HAP-1 (cell line): ENCODE data around the gene KIF27.
A peak's percentile ranks its signal among the peaks of the same experiment; 100 is the strongest.
"Not testable (repeated sequence)": the region's sequence is repeated elsewhere in the genome, so short reads cannot be mapped to it uniquely, and the experiment has no call there.

Source experiments
- DNase-seq, 2 experiments: peaks; one replicate each; pipeline ENCODE4 v3.0.0-alpha.2; 2016 to 2020; ENCODE audit warnings: low spot score in 2 of 2
- H3K27me3 ChIP-seq: fragments of 250-450 bp; sonication (Bioruptor Pico); 2 replicates; pipeline ENCODE4 v1.5.1; 2020; ENCODE audit warnings: low read depth, mild to moderate bottlenecking, moderate library complexity
- H3K36me3 ChIP-seq: fragments of 250-450 bp; sonication (Bioruptor Pico); replicated peaks from 2 replicates; pipeline ENCODE4 v1.5.1; 2020; ENCODE audit warnings: mild to moderate bottlenecking
- H3K4me1 ChIP-seq: fragments of 250-450 bp; sonication (Bioruptor Pico); 2 replicates; pipeline ENCODE4 v1.5.1; 2020; ENCODE audit warnings: mild to moderate bottlenecking
- H3K4me3 ChIP-seq: fragments of 250-450 bp; sonication (Bioruptor Pico); 2 replicates; pipeline ENCODE4 v1.5.1; 2020; ENCODE audit warnings: mild to moderate bottlenecking, moderate library complexity
- H3K9me3 ChIP-seq: fragments of 250-450 bp; sonication (Bioruptor Pico); 2 replicates; pipeline ENCODE4 v1.5.1; 2020; ENCODE audit warnings: mild to moderate bottlenecking, moderate library complexity
- in situ Hi-C: fragments of 300-500 bp; cut with MboI; formaldehyde crosslinking; loops from 3 replicates; pipeline ENCODE4 v1.14.3; 2020; ENCODE audit warnings: low sequenced_read_pairs, inconsistent platforms, mixed read lengths

The KIF27 gene

DNA sequence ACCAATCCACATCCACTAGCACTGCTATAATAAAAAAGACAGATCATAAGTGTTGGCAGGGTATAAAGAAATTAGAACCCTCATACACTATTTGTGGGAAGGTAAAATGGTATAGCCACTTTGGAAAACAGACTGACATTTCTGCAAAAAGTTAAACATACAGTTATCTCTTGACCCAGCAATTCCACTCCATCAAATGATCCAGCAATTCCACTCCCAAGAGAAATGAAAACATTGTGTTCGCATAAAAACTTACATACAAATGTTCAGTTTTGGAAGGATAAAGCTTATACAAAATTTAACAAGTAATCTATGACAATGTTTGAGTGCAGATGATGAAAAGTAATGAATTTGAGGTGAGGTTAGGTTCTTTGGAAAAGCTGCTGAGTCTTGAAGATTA lies 2.1 kb downstream of the KIF27 start:
- in situ Hi-C loops: loop anchor here (25.0 kb wide), 3 partner anchors 282 to 707 kb away; no protein-coding TSS in a partner anchor
- no peak overlapping the region for H3K4me3 ChIP-seq
- DNase-seq: no peak
- H3K4me1 ChIP-seq: peaks cover 8% of the 10 kb centered on the region
- no peaks in the 10 kb centered on the region for H3K36me3 ChIP-seq
- no peaks in the 10 kb centered on the region for H3K9me3 ChIP-seq
- no peaks in the 10 kb centered on the region for H3K27me3 ChIP-seq

DNA sequence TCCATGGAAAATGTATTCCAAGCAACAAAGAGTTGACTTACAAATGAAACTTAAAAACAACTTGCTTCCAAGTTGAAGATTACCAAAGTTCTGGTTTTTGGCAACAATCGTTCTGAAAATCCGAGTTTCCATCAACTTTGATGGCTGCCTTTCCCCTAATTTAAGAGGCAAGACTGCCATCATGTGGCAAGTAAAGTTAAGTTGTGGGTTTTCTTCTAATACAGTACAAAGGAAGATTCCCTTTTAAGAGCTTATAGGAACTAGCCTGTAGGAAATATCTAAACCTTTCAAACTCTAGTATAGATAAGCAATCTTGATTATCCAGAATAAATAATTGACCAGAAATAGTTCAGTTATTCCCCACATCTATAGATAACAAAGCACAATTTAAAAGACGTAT lies 9.0 kb downstream of the KIF27 start:
- not testable (repeated sequence) for H3K4me1 ChIP-seq, H3K4me3 ChIP-seq, H3K36me3 ChIP-seq, H3K9me3 ChIP-seq, H3K27me3 ChIP-seq
- peak in 1 of 2 experiments; percentile 26 for DNase-seq
- in situ Hi-C loops: loop anchor here (25.0 kb wide), 3 partner anchors 275 to 700 kb away; no protein-coding TSS in a partner anchor

DNA sequence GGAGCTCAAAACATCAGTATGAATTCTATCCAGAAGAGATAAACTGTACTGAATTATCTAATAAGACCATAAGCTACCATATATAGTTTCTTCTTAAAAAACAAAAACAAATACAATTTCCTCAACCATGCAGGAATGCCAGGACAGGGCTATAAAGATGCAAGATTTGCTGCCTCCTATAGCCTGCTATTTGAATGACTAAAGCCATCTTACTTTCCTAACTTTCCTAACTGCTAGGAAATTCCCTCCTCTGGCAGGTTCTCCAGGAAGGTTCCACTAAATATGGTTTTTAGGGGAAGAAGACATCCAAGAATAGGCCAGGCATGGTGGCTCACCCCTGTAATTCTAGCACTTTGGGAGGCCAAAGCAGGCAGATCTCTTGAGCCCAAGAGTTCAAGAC lies 15.1 kb downstream of the KIF27 start:
- DNase-seq: no peak
- Histone ChIP-seq H3K4me3 (no peak overlapping the region), H3K36me3 (no peaks in the 10 kb centered on the region), H3K9me3 (no peaks in the 10 kb centered on the region), H3K27me3 (no peaks in the 10 kb centered on the region), H3K4me1 (no peaks in the 10 kb centered on the region)
- in situ Hi-C loops: loop anchor here (25.0 kb wide), 3 partner anchors 269 to 694 kb away; no protein-coding TSS in a partner anchor

DNA sequence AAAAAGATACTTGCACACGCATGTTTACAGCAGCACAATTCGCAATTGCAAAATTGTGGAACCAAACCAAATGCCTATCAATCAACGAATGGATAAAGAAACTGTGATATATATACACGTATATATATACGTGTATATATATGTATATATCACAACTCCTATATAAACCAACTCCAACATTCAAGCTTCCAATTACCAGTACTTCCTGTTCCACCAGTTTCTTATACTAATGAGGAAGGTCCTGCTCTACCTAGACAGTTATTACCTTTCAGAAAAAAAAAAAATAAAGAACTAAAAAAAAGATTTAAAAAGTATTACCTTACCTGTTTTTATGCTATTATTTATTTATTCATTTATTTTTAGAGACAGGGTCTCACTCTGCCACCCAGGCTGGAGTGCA lies 20.6 kb downstream of the KIF27 start:
- not testable (repeated sequence) for H3K27me3 ChIP-seq, H3K9me3 ChIP-seq, H3K4me3 ChIP-seq, DNase-seq, H3K4me1 ChIP-seq, H3K36me3 ChIP-seq
- in situ Hi-C loops: loop anchor here (25.0 kb wide), 3 partner anchors 263 to 688 kb away; no protein-coding TSS in a partner anchor

DNA sequence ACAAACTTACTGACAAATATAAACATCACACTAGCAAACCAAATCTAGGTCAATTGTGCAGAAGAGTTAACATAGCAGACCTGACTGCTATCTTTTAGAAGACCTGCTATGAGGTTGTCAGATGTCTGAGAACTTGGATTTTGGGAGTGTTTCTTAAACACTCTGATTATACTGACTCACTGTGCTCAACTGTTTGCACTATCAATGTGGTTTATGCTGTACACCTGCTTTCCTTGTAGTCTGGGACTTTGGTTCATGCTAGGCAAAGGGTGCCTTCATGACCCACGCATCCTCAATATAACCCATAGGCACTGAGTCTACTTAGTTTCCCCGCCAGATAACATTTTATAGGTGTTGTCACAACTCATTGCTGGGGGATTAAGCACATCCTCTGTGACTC lies 26.9 kb downstream of the KIF27 start:
- H3K4me3 ChIP-seq, H3K27me3 ChIP-seq, H3K9me3 ChIP-seq, DNase-seq, H3K36me3 ChIP-seq, H3K4me1 ChIP-seq, in situ Hi-C loops: not testable (repeated sequence)

DNA sequence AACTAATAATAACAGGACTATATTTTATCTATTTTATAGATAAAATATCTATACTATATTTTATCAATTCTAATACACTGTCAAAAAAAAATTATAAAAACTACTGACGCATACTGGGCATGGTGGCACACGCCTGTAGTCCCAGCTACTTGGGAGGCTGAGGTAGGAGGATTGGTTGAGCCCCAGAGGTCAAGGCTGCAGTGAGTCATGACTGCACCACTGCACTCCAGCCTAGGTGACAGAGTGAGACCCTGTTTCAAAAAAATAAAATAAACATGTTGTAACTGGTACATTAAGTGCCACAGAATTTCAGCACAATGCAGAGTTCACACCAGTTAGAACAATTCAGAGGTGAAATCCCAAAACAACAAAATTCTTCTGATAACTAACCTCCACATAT lies 34.7 kb downstream of the KIF27 start:
- H3K9me3 ChIP-seq, H3K4me1 ChIP-seq, in situ Hi-C loops, H3K4me3 ChIP-seq, H3K27me3 ChIP-seq, H3K36me3 ChIP-seq, DNase-seq: not testable (repeated sequence)

DNA sequence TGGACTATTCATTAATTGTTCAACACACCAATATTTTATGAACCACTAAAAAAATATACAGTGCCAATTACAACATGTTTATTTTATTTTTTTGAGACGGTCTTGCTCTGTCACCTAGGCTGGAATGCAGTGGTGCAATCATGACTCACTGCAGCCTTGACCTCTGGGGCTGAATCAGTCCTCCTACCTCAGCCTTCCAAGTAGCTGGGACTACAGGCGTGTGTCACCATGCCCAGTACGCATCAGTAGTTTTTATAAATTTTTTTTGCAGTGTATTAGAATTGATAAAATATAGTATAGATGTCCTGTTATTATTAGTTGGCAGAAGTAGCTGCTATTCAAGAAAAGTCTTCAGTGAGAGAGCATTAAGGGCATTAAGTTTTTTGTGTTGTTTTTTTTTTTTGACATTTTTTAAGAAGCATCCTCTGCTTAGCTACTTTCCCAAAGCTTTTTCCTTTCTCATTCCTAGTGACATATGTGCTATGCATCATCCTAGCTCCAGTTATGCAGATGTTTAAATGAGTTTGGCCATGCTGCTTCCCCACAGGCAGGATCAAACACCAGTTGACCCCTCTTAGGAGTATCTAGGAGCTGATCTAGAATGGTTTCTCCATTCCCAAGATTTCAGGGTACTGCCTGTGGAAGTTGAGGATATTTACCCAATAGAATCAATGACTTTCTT lies 35.5 kb downstream of the KIF27 start:
- DNase-seq: not testable (repeated sequence)

DNA sequence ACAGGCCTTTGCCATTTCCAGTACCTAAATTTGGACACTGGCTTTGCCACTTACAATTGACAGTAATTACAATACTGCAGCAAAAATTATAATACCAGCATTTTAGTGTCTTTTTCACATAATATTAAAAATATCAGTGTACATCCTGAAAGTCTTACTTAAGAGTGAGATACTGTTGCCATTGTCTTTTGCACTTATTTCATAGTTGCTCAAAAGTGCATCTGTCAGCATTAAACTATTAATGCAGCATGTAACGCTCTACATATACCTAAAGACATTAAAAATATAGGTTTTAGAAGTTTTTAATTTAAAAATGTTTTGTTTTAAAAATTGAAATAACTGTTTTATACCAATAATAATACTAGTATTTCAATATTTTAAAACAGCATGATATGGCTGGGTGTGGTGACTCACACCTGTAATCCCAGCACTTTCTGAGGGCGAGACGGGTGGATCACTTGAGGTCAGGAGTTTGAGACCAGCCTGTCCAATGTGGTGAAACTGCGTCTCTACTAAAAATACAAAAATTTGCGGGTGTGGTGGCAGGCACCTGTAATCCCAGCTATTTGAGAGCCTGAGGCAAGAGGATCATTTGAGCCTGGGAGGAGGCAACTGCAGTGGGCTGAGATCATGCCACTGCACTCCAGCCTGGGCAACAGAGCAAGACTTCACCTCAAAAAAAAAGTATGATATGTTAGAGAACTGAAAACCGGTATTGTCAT lies 39.4 kb downstream of the KIF27 start:
- H3K4me3 ChIP-seq, DNase-seq, in situ Hi-C loops, H3K36me3 ChIP-seq, H3K4me1 ChIP-seq, H3K27me3 ChIP-seq, H3K9me3 ChIP-seq: not testable (repeated sequence)

More for the DNA sequence above, 35.5 kb downstream of the KIF27 start:
- H3K27me3 ChIP-seq, H3K4me3 ChIP-seq, in situ Hi-C loops, H3K36me3 ChIP-seq, H3K9me3 ChIP-seq, H3K4me1 ChIP-seq: not testable (repeated sequence)

DNA sequence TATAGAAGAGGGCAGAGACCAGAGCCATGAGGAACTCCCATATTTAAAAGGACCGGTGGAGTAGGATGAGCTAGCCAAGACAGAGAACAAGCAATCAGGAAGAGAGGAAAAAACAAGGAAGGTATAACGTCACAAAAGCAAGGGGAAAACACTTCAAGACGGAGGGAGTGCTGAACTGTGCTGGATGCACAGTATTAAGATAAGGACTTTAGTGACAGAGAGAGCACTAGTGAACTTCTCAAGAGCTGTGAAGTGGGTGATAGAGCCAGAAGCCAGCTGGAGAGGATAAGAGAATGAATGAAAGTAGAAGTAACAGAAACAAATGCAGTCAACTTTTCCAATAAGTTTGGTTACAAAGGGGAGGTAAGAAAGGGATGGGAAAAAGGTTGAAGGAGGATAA lies 45.7 kb downstream of the KIF27 start:
- H3K9me3 ChIP-seq, H3K27me3 ChIP-seq, H3K36me3 ChIP-seq, H3K4me3 ChIP-seq, H3K4me1 ChIP-seq, DNase-seq, in situ Hi-C loops: not testable (repeated sequence)

DNA sequence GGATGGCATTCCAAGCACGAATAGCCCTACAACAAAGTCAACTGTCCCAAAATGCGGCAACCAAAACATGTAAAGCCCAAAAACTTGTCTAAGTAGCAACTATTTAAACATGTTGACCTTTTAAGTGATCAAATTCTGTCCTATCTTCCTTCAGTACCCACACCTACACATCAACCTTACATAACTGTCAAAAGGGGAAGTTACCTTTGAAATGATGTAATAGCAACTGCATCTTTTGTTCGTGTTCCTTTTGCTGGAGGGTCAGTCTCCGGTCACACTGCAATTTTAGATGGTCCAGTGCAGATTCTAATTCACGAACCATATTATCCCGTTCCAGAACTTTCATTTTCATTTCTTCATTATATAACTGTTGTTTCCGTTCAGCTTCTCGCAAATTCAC lies 71.3 kb downstream of the KIF27 start:
- H3K4me1 ChIP-seq, H3K27me3 ChIP-seq, H3K9me3 ChIP-seq, H3K4me3 ChIP-seq, DNase-seq, H3K36me3 ChIP-seq: not testable (repeated sequence)
- in situ Hi-C loops: loop anchor here (25.0 kb wide), 1 partner anchor 462 kb away; no protein-coding TSS in a partner anchor

DNA sequence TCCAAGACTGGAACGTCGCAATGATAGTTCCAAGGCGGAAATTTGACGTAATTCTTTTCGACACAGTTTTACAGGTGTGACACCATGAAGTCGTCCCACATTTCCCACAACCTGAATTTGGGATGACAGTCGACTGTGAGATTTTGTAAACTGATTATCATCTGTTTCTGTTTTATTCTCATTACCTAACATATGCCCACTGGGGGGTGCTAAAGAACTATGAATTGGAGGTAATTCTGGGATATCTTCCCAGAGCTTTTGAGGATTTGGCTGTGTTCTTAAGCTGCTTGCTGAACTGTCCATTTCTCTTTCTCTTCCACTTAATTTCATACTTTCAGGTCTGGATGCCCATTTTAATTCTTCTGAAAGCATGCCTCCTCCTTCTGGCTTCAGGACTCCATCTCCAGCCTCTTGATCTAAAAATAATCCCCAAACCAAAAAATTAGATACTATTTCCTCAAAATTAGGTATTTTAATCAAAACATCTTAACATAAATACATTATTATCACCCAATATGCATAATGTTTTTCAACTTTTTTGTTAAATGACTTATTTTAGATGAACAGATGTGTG lies 84.1 kb downstream of the KIF27 start:
- H3K4me1 ChIP-seq, H3K27me3 ChIP-seq, H3K36me3 ChIP-seq, H3K9me3 ChIP-seq, DNase-seq, H3K4me3 ChIP-seq: not testable (repeated sequence)
- in situ Hi-C loops: loop anchor here (25.0 kb wide), 1 partner anchor 475 kb away; no protein-coding TSS in a partner anchor

DNA sequence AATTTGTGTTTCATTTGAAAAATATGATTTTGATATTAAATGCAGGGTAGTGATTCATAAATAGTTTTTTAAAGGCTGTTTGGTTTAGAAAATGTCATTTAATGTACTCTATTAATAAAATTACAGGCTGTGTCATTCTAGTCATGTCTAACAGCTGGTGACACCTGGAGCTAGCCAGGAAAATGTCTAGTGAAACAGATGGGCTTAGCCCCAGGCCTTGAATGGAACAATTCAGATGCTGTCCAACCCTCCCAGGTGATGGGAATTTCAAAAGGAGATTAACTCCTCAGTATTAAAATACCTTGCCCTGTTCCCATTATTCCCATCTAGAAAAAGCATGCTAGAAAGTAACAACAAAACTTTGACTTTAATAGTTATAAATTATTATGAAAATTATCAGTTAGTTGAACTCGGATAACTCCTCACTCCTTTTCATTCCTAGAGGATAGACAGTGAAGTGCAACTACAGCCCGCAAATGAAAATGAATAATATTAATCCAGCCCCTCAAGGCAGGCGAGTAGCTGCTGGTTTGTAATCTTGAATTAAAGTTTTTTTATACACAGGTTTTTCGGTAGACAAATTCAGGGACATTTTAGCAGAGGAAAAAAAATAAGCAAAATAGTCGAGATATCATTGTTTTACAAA lies 90.7 kb downstream of the KIF27 start:
- DNase-seq, H3K27me3 ChIP-seq, H3K4me1 ChIP-seq, H3K4me3 ChIP-seq, H3K36me3 ChIP-seq, H3K9me3 ChIP-seq: not testable (repeated sequence)
- in situ Hi-C loops: loop anchor here (25.0 kb wide), 1 partner anchor 482 kb away; no protein-coding TSS in a partner anchor

DNA sequence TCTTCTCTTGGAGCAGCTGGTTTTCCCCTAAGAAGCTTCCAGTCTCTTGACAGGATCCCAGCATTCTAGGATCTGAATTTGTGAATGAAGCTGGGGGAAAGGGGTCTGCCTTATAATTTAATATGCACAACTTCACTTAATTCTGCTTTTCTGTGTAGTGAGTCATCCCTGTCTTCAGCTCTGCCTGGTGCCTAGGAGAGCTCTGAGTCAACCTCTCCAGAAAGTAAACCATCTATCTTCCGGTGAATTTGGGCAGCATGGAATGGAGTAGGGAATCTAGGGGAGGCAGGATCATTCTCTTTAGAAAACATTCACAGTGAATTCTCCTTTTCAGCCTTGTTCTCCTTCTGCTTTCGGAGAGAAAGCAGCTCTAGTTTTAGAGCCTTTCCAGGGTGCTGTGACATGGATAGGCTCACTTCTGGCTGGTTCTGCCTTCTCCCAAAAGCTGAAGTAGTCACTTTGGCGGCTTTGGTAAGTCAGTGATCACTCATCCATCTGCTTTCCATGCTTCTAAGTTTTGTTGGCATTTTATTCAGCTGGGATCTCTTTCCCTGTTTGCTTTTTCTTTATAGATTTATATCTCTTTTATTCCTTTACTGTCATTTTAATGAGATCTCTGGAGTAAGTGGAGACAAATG lies 96.1 kb downstream of the KIF27 start:
- H3K27me3 ChIP-seq, H3K4me3 ChIP-seq, H3K9me3 ChIP-seq, H3K4me1 ChIP-seq, H3K36me3 ChIP-seq, DNase-seq: not testable (repeated sequence)
- in situ Hi-C loops: loop anchor here (25.0 kb wide), 1 partner anchor 487 kb away; no protein-coding TSS in a partner anchor
